ENCODE results near the gene VSIG2. TPM values are rescaled to one million over a fixed set of nuclear protein-coding genes. Genes with fewer than 3 reads are reported as not detected.

VSIG2 gene
- total RNA-seq, 4 donors from 2014 or later, result not detected

GRCh38 chr11:124752471-124753102 is 532 bp upstream of the VSIG2 start:
- TF ChIP-seq, protein P1, sequence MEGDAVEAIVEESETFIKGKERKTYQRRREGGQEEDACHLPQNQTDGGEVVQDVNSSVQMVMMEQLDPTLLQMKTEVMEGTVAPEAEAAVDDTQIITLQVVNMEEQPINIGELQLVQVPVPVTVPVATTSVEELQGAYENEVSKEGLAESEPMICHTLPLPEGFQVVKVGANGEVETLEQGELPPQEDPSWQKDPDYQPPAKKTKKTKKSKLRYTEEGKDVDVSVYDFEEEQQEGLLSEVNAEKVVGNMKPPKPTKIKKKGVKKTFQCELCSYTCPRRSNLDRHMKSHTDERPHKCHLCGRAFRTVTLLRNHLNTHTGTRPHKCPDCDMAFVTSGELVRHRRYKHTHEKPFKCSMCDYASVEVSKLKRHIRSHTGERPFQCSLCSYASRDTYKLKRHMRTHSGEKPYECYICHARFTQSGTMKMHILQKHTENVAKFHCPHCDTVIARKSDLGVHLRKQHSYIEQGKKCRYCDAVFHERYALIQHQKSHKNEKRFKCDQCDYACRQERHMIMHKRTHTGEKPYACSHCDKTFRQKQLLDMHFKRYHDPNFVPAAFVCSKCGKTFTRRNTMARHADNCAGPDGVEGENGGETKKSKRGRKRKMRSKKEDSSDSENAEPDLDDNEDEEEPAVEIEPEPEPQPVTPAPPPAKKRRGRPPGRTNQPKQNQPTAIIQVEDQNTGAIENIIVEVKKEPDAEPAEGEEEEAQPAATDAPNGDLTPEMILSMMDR (IDR thresholded peaks at IDR 0.05; ENCODE audit: low read depth), result no peak

DNA sequence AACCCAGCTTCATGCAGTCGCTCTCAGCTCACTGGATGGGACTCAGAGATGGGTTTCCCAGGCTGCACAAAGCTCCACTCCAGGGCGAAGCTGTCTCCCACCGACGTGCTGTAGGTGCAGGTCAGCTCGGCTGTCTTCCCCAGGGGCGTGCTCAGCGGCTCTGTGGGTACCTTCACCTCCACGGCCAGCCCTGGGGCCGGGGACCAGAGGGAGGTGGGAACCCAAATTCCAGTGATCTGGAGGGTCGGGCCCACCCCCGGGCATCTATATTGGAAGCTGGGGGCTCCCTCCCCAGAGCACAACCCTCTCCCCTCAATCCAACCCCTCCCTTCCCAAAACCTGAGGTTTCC is 689 bp downstream of the VSIG2 start:
- TF ChIP-seq, protein P1 (IDR thresholded peaks at IDR 0.05; ENCODE audit: low read depth), result no peak

- TF ChIP-seq, protein P1 (IDR thresholded peaks at IDR 0.05; ENCODE audit: low read depth), result no peak
Observed at GRCh38 chr11:124749912-124750311, 2.1 kb downstream of the VSIG2 start.

- TF ChIP-seq, protein P1 (IDR thresholded peaks at IDR 0.05; ENCODE audit: low read depth), result no peak
Observed at GRCh38 chr11:124748481-124749343, 3.3 kb downstream of the VSIG2 start.

GRCh38 chr11:124748100-124748418 is 4.0 kb downstream of the VSIG2 start:
- TF ChIP-seq, protein P1 (IDR thresholded peaks at IDR 0.05; ENCODE audit: low read depth), result no peak

DNA sequence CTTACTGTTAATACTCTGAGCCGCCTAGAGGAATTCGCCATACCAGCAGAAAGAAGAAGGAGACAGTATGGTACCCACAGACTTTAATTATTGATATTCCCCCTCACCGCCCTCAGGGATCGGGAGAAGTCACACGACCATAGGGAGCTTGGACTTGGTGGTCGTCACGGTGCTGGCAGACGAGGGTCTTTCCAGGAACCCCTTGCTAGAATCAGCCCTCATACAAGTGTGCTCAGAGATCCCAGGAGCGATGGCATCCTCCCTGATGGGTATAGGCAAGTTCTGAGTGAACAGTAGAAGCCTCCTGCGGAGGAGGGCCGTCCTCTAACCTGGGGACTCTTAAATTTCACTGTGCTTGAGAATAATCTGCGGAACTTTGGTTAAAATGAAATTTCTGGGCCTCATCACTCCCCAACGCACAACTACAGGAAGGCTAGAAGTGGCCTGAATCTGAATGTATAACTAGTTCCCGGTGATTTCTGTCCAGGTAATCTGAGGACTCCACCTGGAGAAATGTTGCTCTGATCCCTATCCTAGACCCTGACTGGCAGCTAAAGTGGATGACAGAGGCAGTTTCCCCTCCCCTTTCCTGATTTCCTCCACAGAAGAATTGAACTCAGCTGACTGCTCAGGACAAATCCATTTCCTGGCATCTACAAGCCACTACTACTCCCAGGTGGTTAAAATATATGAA is 4.5 kb downstream of the VSIG2 start:
- TF ChIP-seq, protein P1 (IDR thresholded peaks at IDR 0.05; ENCODE audit: low read depth), result no peak

- TF ChIP-seq, protein P1 (IDR thresholded peaks at IDR 0.05; ENCODE audit: low read depth), result no peak
Observed at GRCh38 chr11:124746621-124747243, 5.3 kb downstream of the VSIG2 start.

All from subcutaneous adipose tissue (tissue), 4 donors.